SIG-M5 treated with dmso at 0.1 percent for 504 hours (cell line): Measurements from ENCODE around the gene C6orf132.
A peak's percentile ranks its signal among the peaks of the same experiment; 100 is the strongest.
"Not testable (repeated sequence)": the region's sequence is repeated elsewhere in the genome, so short reads cannot be mapped to it uniquely, and the experiment has no call there.

Source experiments
- DNase-seq: peaks from one replicate; lab custom pipeline; 2025; ENCODE audit not compliant: unreplicated experiment; lab: John Stamatoyannopoulos, UW

Gene C6orf132

DNA sequence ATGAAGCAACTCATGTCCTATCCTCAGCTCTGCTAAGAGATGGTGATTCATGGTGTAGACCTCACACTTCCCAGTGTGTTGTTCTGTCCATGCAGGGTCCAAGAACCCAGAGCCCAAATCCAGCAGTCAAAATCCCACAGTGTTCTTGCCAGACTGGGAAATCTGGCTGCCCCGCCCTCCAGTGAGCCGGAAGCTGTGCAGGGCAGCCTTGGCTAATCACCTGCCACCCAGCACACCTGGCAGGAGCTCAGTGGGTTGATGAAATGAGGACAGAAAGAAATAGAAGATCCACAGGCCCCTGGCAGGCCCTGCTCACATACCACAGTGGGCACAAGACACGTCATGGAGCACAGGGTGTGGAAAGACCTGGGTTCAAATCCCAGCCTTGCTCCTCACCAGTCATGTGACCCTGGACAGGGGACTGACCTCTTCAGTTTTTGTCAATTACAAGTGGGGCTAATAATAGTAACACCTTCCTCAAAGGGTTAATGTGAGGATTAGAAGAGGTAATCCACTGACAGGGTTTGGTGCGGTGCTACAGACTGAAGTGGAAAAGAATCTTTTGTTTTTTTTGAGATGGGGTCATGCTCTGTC, 17.1 kb upstream of the C6orf132 start:
- DNase-seq, result no peak

DNA sequence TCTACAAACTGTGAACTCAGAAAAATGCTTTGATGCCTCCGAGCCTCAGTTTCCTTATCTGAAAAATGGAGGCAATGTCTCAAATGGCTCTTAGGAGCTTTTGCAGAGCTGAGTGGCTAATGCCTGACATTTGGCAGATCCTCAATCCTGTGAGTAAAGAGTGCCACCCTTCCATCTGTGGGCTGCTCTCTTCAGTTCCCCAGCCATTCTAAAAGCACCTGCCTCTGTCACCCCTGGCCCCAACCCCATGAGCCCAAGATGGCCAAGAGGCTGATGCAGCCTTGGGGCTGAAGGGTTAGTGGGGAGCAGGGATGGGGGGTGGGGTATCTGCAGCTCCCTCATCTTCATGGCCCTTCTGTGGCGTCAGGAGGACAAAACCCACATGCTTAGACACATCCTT, 16.2 kb upstream of the C6orf132 start:
- no peak for DNase-seq

DNA sequence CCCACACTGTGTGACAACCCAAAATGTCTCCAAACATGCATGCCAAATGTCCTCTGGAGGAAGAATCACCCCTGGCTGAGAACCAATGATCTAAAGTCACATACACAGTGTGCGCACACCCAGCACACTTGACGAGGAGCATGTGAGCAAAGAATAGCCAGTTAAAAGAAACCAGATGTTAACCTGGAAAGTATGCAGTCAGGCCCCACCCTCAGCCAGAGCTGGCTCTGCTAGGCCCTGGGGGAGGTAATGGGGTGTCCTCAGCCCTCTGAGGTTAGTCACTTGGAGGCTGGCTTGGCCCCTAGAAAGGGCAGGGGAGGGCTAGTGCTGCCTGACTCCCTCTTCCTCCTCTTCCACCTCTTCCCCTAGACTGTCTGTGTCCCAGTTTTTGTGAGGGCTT, 15.6 kb upstream of the C6orf132 start:
- no peak for DNase-seq

DNA sequence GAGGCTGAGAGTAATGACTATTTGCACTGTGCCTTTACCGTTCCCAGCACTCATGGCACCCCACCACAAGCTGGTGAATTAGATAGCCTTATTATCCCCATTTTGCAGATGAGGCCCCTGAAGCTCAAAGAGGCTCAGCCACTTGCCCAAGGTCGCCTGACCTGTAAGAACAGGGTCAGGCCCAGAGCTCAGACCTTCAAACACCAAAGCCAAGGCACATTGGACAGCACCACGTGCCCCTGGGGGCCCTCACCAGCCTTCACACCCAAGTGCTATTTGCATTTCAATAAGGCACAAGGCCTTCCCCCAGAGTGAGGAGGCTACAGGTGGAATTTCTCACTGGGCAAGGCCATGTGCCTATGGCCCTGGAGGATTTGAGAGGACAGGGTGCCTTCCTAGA, 14.2 kb upstream of the C6orf132 start:
- no peak for DNase-seq

DNA sequence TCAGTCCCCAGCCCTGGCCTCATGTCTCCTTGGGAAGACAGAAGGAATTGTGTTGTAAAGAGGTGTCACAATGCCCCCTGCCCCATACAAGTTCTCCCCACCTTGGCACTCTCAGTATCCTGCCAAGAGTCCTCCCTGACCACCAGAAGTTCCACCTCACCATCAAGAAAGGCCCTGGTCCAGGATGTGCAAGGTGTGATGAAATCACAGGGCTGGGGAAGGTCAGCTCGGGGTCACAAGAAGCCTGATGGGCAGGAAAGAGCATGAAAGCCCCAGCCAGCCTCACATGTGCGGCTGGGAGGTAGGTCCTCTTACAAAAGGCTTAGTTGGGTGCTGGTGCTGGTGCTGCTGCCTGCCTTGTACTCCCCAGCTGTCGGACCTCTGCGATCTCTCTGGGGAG, 12.9 kb upstream of the C6orf132 start:
- no peak for DNase-seq

DNA sequence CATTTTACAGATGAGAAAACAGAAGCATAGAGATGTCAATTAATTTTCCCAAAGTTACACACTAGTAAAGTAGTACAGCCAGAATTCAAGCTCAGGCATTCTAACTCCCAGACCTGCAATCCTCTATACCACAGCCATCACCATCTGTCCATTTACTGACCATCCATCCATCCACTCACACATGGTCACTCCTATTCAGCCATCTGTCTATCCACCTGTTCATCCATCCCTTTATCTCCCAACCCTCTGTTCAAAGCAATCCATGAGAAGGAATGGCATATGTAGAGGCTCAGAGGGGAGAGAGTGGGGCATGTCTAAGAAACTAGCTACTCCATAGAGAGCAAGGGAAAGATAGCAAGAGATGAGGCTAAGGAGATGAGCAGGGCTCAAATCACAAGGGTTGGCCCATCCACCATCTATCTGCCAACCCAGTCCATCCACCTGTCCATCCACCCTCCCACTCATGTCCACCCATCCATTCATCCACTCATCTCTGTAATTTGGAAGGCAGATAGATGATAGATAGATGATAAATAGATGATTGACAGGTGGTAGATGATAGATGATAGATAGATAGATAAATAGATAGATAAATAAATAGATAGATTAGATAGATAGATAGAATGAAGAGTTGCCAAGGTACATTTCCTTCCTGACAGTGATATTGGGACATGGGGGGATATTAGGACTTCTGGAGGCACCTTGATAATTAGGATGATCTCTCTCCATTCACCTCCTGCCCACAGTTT, 12.2 kb upstream of the C6orf132 start:
- no peak for DNase-seq

DNA sequence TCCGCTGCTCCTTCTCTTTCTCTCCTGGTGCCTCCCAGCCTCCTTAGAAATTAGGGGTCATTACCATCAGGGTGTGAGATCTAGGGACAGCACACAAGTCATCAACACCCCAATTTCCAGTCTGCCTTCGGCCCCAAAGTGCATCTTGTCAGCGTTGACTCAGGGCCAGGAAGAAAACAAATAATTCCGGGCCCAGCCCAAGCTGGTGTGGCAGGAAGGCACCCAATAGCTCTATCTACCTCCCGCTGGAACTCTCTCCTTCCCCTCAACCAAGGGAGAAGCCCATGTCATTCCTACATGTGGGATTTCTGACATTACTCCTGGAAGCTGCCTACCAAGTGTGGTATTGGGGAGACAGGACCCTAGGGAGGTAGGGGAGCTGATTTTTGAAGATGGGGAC, 11.5 kb upstream of the C6orf132 start:
- DNase-seq, result no peak

DNA sequence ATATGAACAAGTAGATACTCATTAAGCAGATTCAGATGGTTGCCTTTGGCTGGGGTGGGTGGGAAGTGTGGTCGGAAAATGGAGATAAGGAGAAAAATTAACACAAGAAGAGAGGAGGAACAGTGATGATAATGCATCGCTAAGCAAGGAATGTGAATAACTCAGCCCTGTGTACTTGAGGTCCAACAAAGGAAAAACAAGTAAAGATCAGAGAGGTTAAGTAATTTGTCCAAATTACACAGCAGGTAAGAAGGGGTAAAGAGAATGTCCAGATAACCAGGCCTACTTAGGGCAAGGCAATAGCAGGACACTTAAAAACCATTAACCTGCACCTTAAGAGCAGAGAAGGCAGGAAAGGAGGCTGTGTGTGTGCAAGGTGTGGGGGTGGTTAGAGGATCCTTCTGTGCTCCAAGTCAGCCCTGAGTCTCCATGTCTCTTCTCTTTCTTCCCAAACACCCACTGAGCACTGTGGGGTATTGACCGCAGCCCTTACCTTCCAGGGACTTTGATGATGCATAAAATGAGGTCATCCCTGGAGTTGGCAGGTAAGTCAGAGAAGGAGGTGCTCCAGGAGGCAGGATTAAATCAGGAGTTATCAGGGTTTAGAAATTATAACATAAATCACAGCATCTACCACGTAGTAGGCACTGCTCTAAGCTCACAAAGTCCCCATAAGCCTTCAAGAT, 10.3 kb upstream of the C6orf132 start:
- DNase-seq, result not testable (repeated sequence)

DNA sequence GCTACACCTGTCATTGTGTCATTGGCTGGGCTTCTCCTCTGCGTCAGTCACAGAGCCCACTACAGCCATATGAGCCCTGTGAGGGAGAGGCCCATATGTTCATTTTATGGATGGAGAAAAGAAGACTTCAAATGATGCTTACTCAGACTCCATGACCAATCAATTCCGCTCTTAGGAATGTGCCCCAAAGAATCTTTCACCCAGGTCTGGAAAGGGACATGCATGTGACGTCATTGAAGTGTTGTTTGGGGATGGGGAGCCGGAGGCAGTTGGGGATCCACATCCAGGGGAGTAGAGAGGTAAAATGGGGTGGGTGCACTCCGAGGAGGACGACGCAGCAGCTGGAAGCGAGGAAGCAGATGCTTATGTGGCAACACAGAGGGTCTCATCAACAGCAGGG, 9.6 kb upstream of the C6orf132 start:
- no peak for DNase-seq

DNA sequence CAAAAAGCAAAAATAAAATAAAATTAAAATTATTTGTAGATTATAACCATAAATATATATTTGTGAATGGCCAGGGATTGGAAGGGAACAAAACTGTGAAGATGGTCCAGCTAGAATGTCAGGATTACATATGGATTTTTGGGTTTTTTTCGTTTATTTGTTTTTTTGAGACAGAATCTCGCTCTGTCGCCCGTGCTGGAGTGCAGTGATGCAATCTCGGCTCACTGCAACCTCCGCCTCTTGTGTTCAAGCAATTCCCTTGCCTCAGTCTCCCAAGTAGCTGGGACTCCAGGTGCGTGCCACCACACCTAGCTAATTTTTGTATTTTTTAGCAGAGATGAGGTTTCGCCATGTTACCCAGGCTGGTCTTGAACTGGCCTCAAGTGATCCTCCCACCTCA, 7.8 kb upstream of the C6orf132 start:
- no peak for DNase-seq

DNA sequence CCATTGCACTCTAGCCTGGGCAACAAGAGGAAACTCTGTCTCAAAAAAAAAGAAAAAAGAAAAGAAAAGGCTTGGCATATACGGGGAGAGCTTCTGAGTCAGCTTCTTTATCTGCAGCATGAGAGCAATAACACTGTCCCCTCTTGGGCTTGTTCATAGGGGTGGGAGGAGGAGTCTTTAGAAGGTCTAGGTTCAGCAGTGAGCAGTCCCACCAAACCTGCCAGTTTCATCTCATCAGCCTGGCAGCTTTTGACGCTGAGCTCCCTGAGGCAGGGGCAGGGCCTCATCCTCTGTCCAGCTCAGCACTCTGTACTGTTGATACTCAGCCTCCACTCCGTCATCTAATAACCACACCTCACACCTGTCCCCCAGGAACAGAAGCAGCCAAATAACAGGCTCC, 5.6 kb upstream of the C6orf132 start:
- no peak for DNase-seq

DNA sequence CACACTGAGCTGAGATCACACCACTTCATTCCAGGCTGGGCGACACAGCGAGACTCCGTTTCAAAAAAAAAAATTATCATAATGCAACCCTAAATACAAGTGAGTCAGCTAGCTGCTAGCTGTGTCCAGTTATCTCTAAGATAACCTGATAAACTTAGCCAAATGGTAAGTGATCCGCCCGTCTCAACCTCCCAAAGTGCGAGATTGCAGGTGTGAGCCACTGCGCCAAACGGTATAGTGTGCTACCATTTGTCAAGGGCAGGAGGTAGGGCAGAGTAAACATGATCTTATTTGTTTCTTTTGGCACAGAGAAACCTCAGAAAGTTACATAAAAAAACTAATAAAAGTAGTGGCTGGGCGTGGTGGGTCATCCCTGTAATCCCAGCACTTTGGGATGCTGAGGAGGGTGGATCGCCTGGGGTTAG, 4.7 kb upstream of the C6orf132 start:
- no peak for DNase-seq

DNA sequence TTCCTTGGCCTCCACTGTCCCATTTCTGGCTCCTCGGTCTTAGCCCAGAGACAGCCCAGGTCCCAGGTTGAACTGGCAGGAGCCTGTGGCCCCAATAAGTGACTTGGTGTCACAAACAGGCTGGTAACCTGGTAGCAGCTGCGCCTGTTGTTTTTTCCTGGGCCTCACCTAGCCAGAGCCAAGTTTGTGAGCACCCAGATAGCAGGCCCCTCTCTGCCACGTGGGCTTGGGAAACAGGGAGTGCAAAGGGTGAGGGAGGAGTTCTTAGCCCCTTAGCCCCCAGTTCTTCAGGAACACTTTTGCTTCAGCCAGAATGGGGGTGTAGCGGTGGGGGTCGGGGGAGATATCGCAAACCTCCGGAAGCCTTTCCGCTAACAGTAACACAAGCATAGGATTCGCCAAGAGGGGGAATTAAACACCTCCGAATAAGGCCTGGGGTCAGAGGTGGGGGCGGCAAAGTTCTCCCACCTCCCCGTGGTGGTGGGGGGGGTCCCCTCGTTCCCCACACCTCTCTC, 760 bp downstream of the C6orf132 start:
- DNase-seq, result no peak

DNA sequence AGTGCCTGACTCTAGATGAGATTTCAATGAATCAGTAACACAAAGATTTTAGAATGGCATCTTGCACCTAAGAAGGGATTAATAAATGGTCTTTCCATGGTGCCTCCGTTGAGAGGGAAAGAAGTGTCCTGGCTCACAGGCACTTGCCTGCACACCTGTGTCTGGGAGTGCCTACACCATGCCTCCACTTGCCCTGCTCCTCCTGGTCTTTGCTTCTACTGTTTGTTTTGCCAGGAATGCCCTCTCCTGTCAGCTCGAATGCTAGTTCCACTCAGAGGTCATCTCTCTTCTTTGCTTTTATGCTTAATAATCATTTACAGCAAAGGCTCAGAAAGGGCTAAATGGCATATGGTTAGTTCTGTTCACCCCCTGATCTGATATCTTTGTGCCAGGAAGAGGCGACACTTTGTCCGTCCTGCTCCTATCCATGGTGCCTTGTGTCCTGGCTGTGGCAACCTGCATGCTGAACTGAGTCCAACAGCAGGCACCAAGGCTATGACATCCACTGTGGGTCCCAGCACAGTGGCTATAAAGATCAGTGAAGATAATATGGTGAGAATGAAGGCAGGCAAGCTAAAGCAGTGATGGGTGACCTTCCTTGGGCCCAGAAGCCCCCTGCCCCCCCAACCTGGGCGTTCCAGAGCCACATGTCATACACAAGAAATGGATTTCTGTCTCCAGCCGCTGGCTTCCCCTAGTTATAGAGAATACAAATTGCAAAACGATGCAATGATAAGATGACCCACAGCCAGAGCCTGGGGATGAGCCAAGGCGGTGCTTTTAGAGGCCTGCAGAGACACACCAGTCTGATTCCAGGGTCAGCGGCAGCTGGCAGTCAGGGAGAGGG, 1.4 kb downstream of the C6orf132 start:
- no peak for DNase-seq

DNA sequence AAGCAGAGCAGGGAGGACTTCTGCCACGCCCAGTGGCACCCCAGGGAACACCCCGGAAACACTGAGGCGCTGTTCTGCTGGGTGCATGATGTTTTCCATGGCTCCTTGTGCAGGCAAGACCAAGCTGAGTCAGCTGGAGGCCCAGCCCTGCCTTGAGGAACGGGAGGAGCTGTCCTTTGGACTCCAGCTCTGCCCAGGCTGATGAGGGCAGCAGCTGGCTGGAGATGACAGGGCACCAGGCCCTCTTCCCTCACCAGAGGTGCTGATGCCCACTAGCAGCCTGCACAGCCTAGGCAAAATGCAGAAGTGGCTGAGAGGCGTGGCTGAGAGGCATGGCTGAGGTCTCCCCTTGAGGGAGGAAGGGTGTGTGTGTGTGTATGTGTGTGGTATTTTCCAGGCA, 2.4 kb downstream of the C6orf132 start:
- peak; percentile 63 for DNase-seq

DNA sequence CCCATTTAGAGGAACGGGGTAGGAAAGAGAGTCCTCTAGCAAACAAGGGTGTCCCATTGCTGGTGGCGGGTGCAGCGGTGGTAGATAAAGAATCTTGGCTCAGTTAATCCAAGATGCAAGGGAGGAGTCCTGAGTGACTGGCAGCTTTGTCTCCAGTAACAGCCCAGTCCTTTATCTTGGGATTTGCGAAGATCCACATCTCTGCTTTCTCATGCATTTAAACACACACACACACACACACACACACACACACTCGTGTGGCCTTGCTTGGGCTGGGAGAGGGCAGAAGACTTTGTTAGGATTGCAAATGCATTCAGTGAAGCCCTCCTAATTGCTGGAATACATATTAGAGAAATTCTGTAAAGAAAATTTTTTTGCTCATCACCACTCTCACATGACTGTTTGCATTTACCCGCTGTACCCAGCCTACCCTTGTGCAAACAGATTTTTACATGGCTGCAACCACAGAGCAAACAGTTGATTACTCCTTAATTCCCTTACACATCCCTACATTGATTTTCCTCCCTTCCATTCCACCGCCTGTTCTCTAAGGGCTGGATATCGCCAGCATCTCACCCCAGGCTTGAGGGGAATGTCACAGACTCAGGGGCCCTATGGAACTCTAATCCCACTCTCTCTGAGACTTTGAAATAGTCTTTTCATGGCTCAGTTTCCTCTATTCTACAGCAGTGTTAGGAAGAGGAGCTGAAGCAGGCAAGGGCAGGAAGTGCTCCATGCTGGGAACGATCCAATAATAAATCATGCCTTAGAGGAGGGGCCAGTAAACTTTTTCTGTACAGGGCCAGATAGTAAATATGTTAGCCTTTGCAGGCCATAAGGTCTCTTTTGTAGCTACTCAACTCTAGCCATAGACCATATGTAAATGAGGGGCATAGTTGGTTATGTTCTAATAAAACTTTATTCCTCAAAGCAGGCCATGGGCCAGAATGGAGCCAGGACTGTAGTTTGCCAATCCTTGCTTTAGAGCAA, 3.5 kb downstream of the C6orf132 start:
- DNase-seq, result no peak

DNA sequence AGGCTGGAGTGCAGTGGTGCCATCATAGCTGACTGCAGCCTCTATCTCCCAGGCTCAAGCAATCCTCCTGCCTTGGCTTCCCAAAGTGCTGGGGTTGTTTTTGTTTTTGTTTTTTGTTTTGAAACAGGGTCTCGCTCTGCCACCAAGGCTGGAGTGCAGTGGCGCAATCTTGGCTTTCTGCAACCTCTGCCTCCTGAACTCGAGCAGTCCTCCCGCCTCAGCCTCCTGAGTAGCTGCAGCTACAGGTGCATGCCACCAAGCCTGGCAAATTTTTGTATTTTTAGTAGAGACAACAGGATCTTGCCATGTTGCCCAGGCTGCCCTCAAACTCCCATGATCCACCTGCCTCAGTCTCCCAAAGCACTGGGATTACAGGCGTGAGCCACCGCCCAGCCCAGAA, 4.2 kb downstream of the C6orf132 start:
- no peak for DNase-seq

DNA sequence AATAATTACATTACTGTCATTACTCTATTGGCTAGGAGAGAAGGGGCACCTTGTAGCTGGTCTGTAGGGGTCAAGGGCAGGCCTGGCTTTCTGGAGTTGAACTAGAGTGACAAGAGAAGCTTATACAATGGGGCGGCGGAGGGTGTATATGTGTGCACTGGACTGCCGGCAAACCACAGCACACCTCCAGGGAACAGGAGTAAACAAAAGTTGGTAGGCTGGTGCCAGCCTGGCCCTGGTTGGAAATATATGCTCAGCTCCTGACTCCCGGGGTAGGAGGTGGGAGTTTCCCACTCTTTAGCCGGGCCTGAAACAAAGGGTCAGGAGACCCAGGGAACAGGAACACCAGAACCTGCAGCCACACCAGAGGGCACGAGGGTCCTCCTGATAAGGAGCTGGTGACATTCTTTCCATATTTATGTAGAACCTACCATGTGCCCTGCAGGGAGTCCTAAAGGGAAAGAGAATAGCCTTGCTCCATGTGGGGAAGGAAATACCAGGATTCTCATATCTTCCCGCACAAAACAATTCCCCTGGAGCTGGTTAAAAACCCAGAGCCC, 5.1 kb downstream of the C6orf132 start:
- no peak for DNase-seq

DNA sequence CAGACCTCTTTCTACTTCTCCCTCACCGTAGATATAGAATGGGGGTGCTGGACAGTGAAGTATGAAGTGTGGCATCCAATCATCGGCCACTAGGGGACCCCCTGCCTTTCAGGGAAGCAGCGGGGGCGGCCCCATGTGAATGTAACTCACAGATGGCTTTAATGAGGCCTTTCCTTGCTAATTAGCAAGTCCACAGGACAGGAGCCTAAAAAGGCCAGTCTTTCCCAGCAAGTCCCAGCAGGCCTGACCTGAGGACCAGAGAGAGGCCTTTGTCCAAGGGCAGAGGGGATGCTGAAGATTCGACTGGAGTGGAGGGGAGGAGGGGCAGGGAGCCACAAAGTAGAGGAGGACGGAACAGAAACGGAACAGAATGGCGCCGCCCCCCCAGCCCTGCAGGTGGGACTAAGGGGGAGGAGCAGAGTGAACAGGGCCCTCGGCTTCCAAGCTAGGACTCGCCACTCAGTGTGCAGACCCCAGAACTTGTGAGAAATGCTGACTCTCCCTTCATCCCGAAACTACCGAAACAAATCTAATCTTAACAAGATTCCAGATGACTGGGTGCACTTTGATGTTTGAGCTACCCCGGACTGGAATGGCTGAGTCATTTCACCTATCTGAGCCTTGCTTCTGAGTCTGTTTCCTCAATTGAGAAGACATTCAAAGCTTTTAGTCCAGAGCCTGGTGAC, 5.8 kb downstream of the C6orf132 start:
- no peak for DNase-seq
